A172 (cell line): ENCODE measurements around the gene SLC5A8. TPM values are rescaled to one million over a fixed set of nuclear protein-coding genes. Genes with fewer than 3 reads are reported as not detected.

Experiments used
- DNase-seq: peaks from one replicate; pipeline ENCODE4 v3.0.0-alpha.2; 2015; ENCODE audit warnings: low spot score
- total RNA-seq: library from RNA; depleted of rRNA; stranded (reverse); fragments of >200 nt; shearing (Covaris generic); gene quantifications from 2 replicates; pipeline ENCODE4 v1.2.3, GENCODE V29; 2014; rRNA removed

The SLC5A8 gene, protein sequence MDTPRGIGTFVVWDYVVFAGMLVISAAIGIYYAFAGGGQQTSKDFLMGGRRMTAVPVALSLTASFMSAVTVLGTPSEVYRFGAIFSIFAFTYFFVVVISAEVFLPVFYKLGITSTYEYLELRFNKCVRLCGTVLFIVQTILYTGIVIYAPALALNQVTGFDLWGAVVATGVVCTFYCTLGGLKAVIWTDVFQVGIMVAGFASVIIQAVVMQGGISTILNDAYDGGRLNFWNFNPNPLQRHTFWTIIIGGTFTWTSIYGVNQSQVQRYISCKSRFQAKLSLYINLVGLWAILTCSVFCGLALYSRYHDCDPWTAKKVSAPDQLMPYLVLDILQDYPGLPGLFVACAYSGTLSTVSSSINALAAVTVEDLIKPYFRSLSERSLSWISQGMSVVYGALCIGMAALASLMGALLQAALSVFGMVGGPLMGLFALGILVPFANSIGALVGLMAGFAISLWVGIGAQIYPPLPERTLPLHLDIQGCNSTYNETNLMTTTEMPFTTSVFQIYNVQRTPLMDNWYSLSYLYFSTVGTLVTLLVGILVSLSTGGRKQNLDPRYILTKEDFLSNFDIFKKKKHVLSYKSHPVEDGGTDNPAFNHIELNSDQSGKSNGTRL
- not detected in 2 replicates for total RNA-seq

DNA sequence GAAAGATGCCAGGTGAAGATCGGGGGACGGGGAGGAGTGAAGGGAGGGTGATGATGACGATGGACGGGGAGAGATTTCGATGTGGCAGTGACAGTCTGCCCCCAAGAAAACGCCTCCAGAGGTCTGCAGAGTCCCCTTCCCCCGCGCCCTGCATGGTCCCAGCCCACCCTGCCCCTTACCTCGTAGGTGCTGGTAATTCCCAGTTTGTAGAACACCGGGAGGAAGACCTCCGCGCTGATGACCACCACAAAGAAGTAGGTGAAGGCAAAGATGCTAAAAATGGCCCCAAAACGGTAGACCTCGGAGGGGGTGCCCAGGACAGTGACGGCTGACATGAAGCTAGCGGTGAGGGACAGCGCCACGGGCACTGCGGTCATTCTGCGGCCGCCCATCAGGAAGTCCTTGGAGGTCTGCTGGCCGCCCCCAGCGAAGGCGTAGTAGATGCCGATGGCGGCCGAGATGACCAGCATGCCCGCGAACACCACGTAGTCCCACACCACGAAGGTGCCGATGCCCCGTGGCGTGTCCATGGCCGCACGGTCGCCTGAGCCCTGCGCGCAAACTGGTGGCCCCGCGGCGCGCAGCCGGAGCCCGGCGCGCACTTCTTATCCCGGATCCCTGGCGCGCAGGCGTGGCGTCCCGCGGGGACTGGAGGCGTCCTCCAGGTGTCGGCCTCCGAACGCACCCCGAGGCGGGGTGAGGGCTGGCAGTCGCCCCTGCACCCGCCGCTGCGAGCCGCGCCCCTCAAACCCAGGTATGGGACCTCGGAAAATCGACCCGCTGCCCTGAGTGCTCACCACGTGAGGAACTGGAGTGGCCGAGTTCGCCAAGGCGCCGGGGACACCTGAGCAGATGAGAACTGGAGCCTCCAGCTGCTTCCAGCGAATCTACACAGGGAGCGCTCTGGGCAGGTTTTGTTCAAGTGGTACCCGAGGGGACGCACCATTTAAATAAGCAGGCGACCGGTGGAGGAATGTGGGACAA lies at the start of gene SLC5A8:
TSS of gene SLC5A8 (minus strand) at position 920 of the 984 bp plus-strand sequence. CDS start at position 530, 390 bp downstream.
- no peak for DNase-seq

- DNase-seq: no peak
Observed at GRCh38 chr12:101257357-101257756, 47.3 kb upstream of the SLC5A8 start.

GRCh38 chr12:101256266-101256665 lies 46.2 kb upstream of the SLC5A8 start:
- DNase-seq: no peak

DNA sequence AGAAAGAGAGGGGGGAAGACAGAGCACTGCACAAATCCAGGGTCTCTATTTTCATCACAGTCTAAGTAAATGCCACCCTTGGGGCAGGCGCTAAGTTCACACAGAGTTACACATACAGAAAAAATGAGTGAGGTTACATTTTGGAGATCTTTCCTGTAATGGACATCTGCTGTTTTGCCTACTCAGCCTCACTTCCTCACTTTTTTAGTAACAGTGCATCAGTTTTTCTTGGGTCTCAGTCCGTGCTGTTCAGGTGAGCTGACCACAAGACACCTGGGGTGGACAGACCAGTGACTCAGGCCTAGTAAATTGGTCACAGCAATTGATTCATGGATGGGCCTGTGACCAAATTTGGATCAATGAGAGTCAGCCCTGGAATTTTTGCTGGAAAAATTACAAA lies 33.6 kb upstream of the SLC5A8 start:
- DNase-seq: no peak

GRCh38 chr12:101243074-101243473 lies 33.0 kb upstream of the SLC5A8 start:
- no peak for DNase-seq

DNA sequence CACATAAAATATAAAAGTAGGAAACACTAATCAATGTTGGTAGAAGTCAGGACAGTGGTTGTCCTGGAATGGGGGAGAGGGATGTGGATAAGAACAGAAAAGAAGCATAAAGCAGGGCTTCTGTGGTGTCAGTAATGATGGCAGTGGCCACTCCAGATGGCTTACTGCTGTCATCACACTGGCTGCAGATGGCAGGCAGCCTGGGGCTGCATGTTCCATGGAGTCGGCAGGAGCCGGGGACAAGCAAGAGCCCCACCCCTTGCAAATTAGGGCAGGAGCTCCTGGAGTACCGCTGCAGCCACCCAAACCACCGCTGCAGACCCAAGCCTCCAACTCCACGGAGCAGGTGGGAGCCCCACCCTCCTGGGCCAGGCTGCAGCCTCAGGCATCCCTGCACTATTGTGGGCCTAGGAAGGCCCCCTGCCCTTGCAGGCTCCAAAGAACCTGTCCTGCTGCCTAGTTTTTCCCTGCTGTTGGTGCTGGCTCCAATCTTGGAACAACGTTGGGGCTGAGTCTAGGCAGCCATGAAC lies 28.8 kb upstream of the SLC5A8 start:
- no peak for DNase-seq

DNA sequence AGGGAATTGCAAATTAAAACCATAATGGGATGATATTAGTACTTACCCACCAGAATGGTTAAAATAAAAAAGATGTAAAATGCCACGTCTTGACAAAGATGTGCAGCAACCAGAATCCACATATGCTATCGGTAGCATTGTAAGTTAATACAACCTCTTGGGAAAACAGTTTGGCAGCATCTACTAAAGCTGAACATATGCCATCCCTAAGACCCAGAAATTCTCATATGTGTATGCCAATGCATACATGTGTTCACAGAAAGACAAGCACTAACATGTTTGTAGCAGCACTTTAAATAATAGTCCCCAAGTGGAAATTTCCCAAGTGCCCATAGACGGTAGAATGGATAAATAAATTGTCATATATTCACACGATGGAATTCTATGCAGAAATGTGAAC lies 28.3 kb upstream of the SLC5A8 start:
- DNase-seq: no peak

DNA sequence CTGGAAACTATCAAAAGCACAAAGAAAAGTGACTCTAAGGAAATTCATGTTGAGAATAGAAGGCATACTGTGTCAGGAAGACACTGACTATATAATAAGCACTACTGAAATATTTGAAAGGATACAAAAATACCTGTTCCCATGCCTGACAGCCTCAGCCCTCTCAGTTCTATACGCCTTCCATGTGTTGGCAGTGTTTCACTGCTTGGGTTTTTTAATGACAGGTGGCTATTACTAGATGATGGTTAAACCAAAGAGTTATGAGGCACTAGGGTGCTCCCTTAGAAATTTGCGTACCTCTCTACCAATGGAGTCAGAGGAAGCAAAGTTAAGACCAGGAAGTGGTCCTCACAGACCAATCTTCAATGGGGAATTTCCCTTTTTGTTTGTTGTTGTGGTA lies 25.6 kb upstream of the SLC5A8 start:
- no peak for DNase-seq

DNA sequence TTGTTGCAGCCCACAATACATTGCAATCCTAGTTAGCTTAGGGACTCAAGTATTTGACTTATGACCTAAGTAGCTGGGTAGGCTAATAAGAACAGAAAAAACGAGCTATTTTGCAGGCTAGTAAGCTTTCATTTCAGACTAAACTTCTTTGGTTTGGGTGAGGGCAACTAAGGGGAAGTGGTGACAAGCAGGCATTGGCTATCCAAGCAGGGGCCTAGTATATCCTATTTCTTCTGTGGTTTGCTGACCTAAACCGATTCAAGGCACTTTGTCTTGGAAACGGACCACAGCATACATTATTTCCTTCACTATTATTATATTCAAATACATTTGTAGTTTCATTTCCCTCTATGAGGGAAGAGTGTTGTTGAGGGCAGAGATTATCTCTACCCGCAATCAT lies 21.6 kb upstream of the SLC5A8 start:
- DNase-seq: no peak

- DNase-seq: peak; percentile 37
Observed at GRCh38 chr12:101230547-101230946, 20.5 kb upstream of the SLC5A8 start.

DNA sequence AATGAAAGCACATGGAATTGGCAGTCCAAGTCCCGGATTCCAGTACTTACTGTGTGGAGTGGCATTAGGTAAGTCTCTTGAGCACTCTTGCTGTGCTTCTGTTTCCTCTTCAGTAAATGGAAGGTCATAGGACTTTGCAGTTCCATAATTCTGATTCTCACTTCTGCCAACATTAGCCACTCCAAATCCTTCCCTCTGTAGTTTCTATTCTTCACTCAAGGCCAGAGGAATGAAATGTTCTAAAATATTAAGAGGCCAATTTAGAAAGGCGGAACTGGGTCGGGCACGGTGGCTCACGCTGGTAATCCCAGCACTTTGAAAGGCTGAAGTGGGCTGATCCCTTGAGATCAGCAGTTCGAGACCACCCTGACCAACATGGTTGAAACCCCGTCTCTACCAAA lies 19.8 kb upstream of the SLC5A8 start:
- DNase-seq: no peak

DNA sequence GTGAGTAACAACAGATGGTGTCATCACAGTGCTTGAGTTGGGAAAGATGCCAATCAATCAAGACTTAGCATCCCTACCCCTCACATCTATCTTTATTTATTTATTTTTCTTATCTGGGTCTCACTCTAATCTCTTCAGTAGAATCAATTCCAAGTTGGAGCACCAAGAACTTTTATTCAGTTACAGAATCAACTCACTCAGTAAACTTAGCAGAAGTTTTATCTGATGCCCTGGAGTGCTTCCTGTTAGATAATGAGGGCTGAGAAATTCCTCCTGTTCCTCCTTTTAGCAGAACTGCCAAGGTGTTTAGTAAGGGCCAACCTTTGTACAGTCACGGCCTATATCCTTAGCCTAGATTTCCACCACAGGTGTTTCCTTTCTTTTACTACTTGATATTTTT lies 11.3 kb upstream of the SLC5A8 start:
- no peak for DNase-seq

- no peak for DNase-seq
Observed at GRCh38 chr12:101216810-101217209, 6.8 kb upstream of the SLC5A8 start.

DNA sequence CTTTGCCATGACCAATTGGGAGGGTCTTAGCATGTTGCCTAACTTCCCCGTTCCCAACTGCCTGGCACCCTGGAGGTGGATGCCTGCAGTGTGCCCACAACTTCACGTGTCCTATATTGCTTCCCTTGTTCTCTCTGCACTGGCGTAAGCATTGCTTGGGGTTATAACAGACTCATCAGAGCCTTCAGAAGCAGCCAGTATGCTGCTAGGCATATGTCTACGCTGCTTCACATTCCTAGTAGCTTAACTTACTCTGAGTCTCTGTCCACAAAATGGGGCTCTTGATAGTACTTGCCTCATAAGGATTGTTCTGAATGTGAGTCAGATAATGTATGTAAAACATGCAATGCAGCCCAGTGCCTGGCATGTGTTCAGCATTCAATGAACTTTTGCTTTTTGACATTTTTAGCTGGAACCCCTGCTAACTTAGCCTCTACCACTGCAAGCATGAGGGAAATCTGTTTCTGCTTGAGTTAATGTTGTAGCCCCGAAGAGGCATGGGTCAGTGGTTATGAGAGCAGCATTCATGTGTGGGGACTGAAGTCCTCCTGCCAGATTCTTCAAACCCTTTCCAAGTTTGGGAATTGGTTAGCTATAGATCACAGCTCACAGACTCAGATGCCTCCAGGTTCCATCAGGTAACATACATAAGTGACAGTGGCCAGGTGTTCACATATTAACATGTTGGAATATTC lies 2.8 kb downstream of the SLC5A8 start:
- DNase-seq: no peak

DNA sequence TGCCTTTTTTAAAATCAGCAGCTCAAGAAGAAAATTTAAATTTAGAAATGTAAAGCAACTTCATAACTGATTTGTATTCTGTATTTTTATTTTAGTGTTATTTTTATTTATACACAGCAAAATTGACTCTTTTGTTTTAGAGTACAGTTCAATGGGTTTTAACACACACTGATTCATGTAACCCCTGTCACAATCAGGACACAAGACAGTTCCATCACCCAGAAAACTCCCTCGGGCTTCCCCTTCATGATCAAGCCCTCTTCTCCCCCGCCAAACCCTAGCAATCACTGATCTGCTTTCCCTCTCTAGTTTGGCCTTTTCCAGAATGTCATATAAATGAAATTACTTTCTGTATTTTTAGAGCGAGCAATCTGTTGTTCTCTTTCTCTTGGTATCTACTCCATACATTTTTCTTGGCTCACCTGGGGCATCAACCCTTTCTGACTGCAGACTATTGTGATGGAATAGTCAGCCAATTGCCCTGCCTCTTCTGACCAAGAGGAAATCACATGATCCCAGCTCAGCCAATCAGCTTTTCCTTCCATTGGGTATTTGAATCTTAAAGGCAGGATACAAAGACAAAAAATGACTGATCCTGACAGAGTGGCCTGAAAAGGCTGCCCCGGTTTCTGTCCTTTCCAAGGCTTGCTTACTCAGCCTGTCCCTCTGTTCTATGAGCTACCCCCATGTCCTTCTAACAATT lies 5.3 kb downstream of the SLC5A8 start:
- DNase-seq: no peak

DNA sequence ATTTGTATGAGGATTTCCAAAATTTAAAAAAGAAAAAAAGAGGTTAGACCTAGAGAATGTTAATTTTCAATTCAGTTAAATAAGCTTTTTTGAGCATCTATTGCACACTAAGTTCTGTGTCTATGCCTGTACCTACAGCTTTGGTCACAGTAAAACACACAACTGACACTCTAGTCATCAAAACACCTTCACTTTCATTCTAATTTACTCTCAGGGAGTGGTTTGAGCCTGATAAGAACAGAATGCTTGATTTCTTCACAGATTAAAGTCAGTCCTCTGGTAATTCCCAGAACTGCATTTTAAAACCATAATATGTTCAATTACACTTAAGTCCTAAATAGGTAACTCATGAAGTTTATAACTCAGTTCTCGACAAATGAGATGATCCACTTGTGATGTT lies 9.2 kb downstream of the SLC5A8 start:
- DNase-seq: no peak

DNA sequence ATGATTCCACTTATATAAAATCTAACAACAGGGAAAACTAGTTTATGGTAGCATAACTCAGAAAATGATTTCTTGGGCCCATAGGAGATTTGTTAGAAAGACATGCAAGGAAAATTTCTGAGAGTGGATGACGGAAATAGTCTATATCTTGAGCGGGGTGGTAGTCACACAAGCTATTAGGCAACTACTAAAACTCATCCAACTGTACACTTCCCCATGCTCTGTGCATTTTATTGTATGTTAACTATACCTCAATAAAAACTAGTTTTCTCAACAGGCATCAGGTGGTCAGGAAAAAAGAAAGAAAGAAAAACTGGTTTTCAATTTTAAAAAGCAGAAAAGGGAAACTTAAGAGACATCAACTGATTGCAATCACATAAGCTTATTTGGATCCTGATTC lies 9.9 kb downstream of the SLC5A8 start:
- DNase-seq: no peak

DNA sequence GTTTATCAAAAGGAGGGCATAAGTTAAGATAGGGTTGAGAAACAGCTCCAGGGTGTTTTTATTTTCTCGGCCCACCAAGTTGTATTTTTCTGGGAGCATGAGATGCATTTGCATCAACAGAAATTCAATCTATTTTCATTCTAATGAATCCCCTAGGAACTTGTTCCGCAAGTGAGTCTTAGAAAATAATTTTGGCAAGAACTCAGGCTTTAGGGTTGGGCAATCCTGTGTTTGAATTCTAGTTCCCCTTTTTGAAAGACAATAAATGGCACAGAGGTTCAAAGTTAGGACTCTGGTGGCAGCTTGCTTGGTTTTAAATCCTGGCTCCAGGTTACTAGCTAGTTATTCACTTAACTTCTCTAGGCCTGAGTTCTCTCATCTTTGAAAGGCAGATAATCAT lies 23.7 kb downstream of the SLC5A8 start:
- DNase-seq: no peak

GRCh38 chr12:101181776-101182175 lies 28.3 kb downstream of the SLC5A8 start:
- DNase-seq: peak; percentile 54

- no peak for DNase-seq
Observed at GRCh38 chr12:101174541-101174940, 35.5 kb downstream of the SLC5A8 start.
